ENCODE measurements around the gene VIPR1. TPM values are rescaled to one million over a fixed set of nuclear protein-coding genes. Genes with fewer than 3 reads are reported as not detected.

Gene VIPR1
- polyA plus RNA-seq, 6 donors from 2014 or later = 0.57 to 3.0 (median 0.69) TPM; not detected in 1

- H3K9me3 Mint-ChIP-seq = peaks cover 0 to 3% (median 0%) of the 10 kb centered on the region in 7 donors
- H3K4me3 Mint-ChIP-seq = peak within 1 kb of the TSS; percentile 86 to 98 (median 94)
- H3K27ac Mint-ChIP-seq = peak within 1 kb of the TSS; percentile 98 to 100 (median 99)
- H3K27me3 Mint-ChIP-seq = no peaks in the 10 kb centered on the region
- peak; percentile 85 to 87 for ATAC-seq (ENCODE audit: low read depth in 2 of 2)
- H3K36me3 Mint-ChIP-seq = peaks cover 0 to 11% of the 10 kb centered on the region in 2 donors
- peaks cover 29 to 42% (median 40%) of the 10 kb centered on the region in 3 donors for H3K4me1 Mint-ChIP-seq
- peak; percentile 96 for DNase-seq
Observed at GRCh38 chr3:42581709-42582473, 79.4 kb downstream of the VIPR1 start, which contains the start of gene SEC22C. SEC22C (minus strand) TSS chr3:42581967; CDS start chr3:42569046, 12,921 bp downstream.

- Mint-ChIP-seq H3K4me3 (peak overlapping the region; percentile 86 to 98 (median 94)), H3K4me1 (peaks cover 29 to 42% (median 40%) of the 10 kb centered on the region in 3 donors), H3K27ac (peak overlapping the region; percentile 98 to 100 (median 99)), H3K27me3 (no peaks in the 10 kb centered on the region), H3K36me3 (peaks cover 0 to 7% of the 10 kb centered on the region in 2 donors), H3K9me3 (peaks cover 0 to 3% (median 0%) of the 10 kb centered on the region in 7 donors)
- DNase-seq = no peak
- no peak for ATAC-seq (ENCODE audit: low read depth in 2 of 2)
Observed at GRCh38 chr3:42582474-42583070, 80.1 kb downstream of the VIPR1 start.

Other genes starting within 250 kb of the VIPR1 start
- gene CCK, start 236.5 kb upstream of the VIPR1 start, polyA plus RNA-seq (ENCODE audit: low read depth in 6 of 6) = not detected
- gene LYZL4, start 92.0 kb upstream of the VIPR1 start, polyA plus RNA-seq (ENCODE audit: low read depth in 6 of 6) = not detected
- gene SEC22C, start 79.3 kb downstream of the VIPR1 start, polyA plus RNA-seq (ENCODE audit: low read depth in 6 of 6) = 10 to 100 TPM; 25.1 to 39.0 (median 31.3) TPM
- 100 to 1,000 TPM; 111 to 142 (median 131) TPM for gene SS18L2, start 88.2 kb downstream of the VIPR1 start, polyA plus RNA-seq (ENCODE audit: low read depth in 6 of 6)
- 10 to 100 TPM in 1 of 6 donors, 1 to 10 TPM in 5; 6.2 to 21.9 (median 8.4) TPM for gene NKTR, start 98.0 kb downstream of the VIPR1 start, polyA plus RNA-seq (ENCODE audit: low read depth in 6 of 6)
- not detected for gene ZBTB47, start 151.1 kb downstream of the VIPR1 start, polyA plus RNA-seq (ENCODE audit: low read depth in 6 of 6)
- gene KLHL40, start 182.9 kb downstream of the VIPR1 start, polyA plus RNA-seq (ENCODE audit: low read depth in 6 of 6) = not detected
- not detected for gene HHATL, start 200.2 kb downstream of the VIPR1 start, polyA plus RNA-seq (ENCODE audit: low read depth in 6 of 6)

Data from naive B cell (primary cell).